ENCODE measurements around the gene LMBR1L.

Gene LMBR1L

DNA sequence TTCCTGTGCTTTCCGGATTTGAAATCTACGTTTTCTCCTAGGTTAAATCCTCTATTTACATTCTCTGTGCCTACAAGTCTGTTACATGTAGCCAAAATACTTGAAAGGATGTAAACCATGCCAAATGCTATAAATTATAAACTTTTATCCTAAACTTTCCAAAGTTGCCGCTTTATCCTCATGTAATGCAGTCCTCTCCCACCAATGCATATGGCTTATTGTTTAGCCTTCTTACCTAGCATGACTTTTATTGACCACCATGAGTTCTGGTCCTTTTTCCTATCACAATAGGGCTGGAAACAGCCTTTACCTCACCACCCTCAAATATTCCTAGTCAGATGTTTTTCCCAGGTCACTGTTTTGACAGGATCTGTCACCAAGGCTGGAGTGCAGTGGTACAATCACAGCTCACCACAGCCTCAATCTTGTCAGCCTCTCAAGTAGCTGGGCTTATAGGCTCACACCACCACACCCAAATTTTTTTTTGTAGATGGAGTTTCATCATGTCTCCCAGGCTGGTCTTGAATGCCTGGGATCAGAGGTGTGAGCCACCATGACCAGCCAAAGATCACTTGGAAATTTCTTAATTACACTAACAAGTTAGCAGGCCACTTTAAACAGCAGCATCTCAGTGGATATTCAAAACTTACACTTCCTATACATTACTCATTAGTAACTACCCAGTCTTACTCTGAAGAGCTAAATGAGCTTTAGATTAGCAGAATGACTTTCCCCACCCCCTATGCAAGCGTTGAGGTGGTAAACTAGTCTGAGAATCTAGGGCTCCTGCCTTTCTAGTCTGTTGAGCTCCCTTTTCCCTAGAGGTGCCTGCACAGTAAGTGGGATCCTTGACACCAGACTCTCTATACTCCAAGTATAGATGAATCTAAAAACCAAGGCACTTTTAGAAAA, 16.5 kb upstream of the LMBR1L start:
- DNase-seq (ENCODE audit: extremely low spot score) = no peak
- CTCF ChIA-PET = interaction anchor here (0.5 kb wide), 1 partner anchor 121 kb away, joined by 4 read pairs; no protein-coding TSS in a partner anchor
- 0 out of 2 replicates have a peak, but pooled peaks have one; percentile 18 for TF ChIP-seq L3MBTL2 (conservative IDR thresholded peaks at IDR 0.05)
- TF ChIP-seq, protein P1, sequence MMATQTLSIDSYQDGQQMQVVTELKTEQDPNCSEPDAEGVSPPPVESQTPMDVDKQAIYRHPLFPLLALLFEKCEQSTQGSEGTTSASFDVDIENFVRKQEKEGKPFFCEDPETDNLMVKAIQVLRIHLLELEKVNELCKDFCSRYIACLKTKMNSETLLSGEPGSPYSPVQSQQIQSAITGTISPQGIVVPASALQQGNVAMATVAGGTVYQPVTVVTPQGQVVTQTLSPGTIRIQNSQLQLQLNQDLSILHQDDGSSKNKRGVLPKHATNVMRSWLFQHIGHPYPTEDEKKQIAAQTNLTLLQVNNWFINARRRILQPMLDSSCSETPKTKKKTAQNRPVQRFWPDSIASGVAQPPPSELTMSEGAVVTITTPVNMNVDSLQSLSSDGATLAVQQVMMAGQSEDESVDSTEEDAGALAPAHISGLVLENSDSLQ (IDR thresholded peaks at IDR 0.05) = no peak
- peak; percentile 22; the same call in 1 of the 2 replicates for TF ChIP-seq ELF4 (IDR thresholded peaks at IDR 0.05)
- TF ChIP-seq FOXK2 (IDR thresholded peaks at IDR 0.05) = 0 out of 2 replicates have a peak, but pooled peaks have one; percentile 26
- TF ChIP-seq NFRKB (IDR thresholded peaks at IDR 0.05) = 0 out of 2 replicates have a peak, but pooled peaks have one; percentile 21
- TF ChIP-seq HDGF (IDR thresholded peaks at IDR 0.05; ENCODE audit: borderline replicate concordance) = no peak
- POLR2A ChIA-PET = interaction anchor here (0.7 to 1.4 kb wide), 9 partner anchors 10 to 106 kb away, joined by 3 to 7 read pairs (median 4); partner anchors contain the start of genes LMBR1L, RHEBL1 and TUBA1A

GRCh38 chr12:49121047-49121696, 10.5 kb upstream of the LMBR1L start:
- ChIA-PET POLR2A (interaction anchor here (0.8 to 3.8 kb wide), 4 partner anchors 10 to 52 kb away, joined by 3 to 40 read pairs (median 4); partner anchors contain the start of genes LMBR1L, RHEBL1 and TUBA1B), CTCF (interaction anchor here (0.6 to 1.2 kb wide), 10 partner anchors 9 to 701 kb away, joined by 3 to 11 read pairs (median 3); partner anchors contain the start of genes LMBR1L and TUBA1B)
- TF ChIP-seq CTBP1 (IDR thresholded peaks at IDR 0.05; ENCODE audit: borderline replicate concordance) (no peak), TARDBP (IDR thresholded peaks at IDR 0.05) (no peak), LEF1 (IDR thresholded peaks at IDR 0.05; ENCODE audit: borderline replicate concordance) (no peak), HDGF (IDR thresholded peaks at IDR 0.05; ENCODE audit: borderline replicate concordance) (no peak), FOXM1 (IDR thresholded peaks at IDR 0.05; ENCODE audit: borderline replicate concordance) (no peak)
- peak; percentile 58 for DNase-seq (ENCODE audit: extremely low spot score)

- DNase-seq (ENCODE audit: extremely low spot score) = no peak
- CTCF ChIA-PET = interaction anchor here (0.5 to 3.5 kb wide), 10 partner anchors 10 to 133 kb away, joined by 3 to 21 read pairs (median 5); partner anchors contain the start of gene RHEBL1
- TF ChIP-seq SUZ12 (IDR thresholded peaks at IDR 0.05) = no peak
- no peak for TF ChIP-seq ZNF384 (IDR thresholded peaks at IDR 0.05)
- POLR2A ChIA-PET = interaction anchor here (0.8 to 7.8 kb wide), 9 partner anchors 9 to 631 kb away, joined by 3 to 112 read pairs (median 4); partner anchors contain the start of genes RHEBL1 and TUBA1B
Observed at GRCh38 chr12:49111206-49111605, 559 bp upstream of the LMBR1L start.

GRCh38 chr12:49109641-49110463, 795 bp downstream of the LMBR1L start:
- CTCF ChIA-PET = interaction anchor here (0.6 to 3.5 kb wide), 10 partner anchors 10 to 134 kb away, joined by 3 to 21 read pairs (median 5); partner anchors contain the start of gene RHEBL1
- no peak for TF ChIP-seq ELF4 (IDR thresholded peaks at IDR 0.05)
- TF ChIP-seq, protein P1 (IDR thresholded peaks at IDR 0.05) = no peak
- no peak for TF ChIP-seq NFRKB (IDR thresholded peaks at IDR 0.05)
- TF ChIP-seq LEF1 (IDR thresholded peaks at IDR 0.05; ENCODE audit: borderline replicate concordance) = no peak
- no peak for TF ChIP-seq TARDBP (IDR thresholded peaks at IDR 0.05)
- no peak for TF ChIP-seq CTBP1 (IDR thresholded peaks at IDR 0.05; ENCODE audit: borderline replicate concordance)
- TF ChIP-seq FOXA1 (IDR thresholded peaks at IDR 0.05) = no peak
- no peak for TF ChIP-seq L3MBTL2 (conservative IDR thresholded peaks at IDR 0.05)
- TF ChIP-seq FOXK2 (IDR thresholded peaks at IDR 0.05) = no peak
- no peak for TF ChIP-seq FOXM1 (IDR thresholded peaks at IDR 0.05; ENCODE audit: borderline replicate concordance)
- TF ChIP-seq HDGF (IDR thresholded peaks at IDR 0.05; ENCODE audit: borderline replicate concordance) = no peak
- no peak for TF ChIP-seq BHLHE40 (IDR thresholded peaks at IDR 0.05; ENCODE audit: borderline replicate concordance)
- no peak for TF ChIP-seq ARNT (IDR thresholded peaks at IDR 0.05)
- no peak for TF ChIP-seq SP1 (IDR thresholded peaks at IDR 0.05)
- POLR2A ChIA-PET = interaction anchor here (0.6 to 7.8 kb wide), 15 partner anchors 8 to 51 kb away, joined by 3 to 112 read pairs (median 4); partner anchors contain the start of genes RHEBL1 and TUBA1B
- DNase-seq (ENCODE audit: extremely low spot score) = no peak

GRCh38 chr12:49108958-49109404, 1.7 kb downstream of the LMBR1L start:
- CTCF ChIA-PET = interaction anchor here (0.8 to 3.5 kb wide), 6 partner anchors 9 to 51 kb away, joined by 3 to 21 read pairs (median 9); no protein-coding TSS in a partner anchor
- no peak for DNase-seq (ENCODE audit: extremely low spot score)
- TF ChIP-seq NFRKB (IDR thresholded peaks at IDR 0.05) (no peak), CTBP1 (IDR thresholded peaks at IDR 0.05; ENCODE audit: borderline replicate concordance) (no peak), SUZ12 (IDR thresholded peaks at IDR 0.05) (no peak), L3MBTL2 (conservative IDR thresholded peaks at IDR 0.05) (no peak), ARNT (IDR thresholded peaks at IDR 0.05) (no peak), ZNF384 (IDR thresholded peaks at IDR 0.05) (no peak), ELF4 (IDR thresholded peaks at IDR 0.05) (no peak), FOXK2 (IDR thresholded peaks at IDR 0.05) (no peak), LEF1 (IDR thresholded peaks at IDR 0.05; ENCODE audit: borderline replicate concordance) (no peak), TARDBP (IDR thresholded peaks at IDR 0.05) (no peak), BHLHE40 (IDR thresholded peaks at IDR 0.05; ENCODE audit: borderline replicate concordance) (no peak), SP1 (IDR thresholded peaks at IDR 0.05) (no peak), FOXM1 (IDR thresholded peaks at IDR 0.05; ENCODE audit: borderline replicate concordance) (no peak), FOXA1 (IDR thresholded peaks at IDR 0.05) (no peak), HDGF (IDR thresholded peaks at IDR 0.05; ENCODE audit: borderline replicate concordance) (no peak)
- TF ChIP-seq, protein P1 (IDR thresholded peaks at IDR 0.05) = no peak
- POLR2A ChIA-PET = interaction anchor here (0.6 to 7.8 kb wide), 6 partner anchors 9 to 234 kb away, joined by 3 to 112 read pairs (median 5); partner anchors contain the start of gene TUBA1B

Data from HEK293T (cell line).